T-cell (primary cell): ENCODE data around the gene EVI5. TPM values are rescaled to one million over a fixed set of nuclear protein-coding genes. Genes with fewer than 3 reads are reported as not detected.

Experiments used
- ATAC-seq, 4 experiments: fragments of 200-7000 bp in 3 of 4; fragments of 150-1000 bp in 1 of 4; cut with Tn5 transposase; replicated peaks in 1 of 4; 1 replicate in 3 of 4; 2 replicates in 1 of 4; pipeline ENCODE4 v1.10.0; 2021; ENCODE audit warnings: moderate library complexity in 3 of 4, mild to moderate bottlenecking in 2 of 4, moderate number of reproducible peaks in 1 of 4
- CTCF ChIA-PET, 2 donors: fragments of 300-600 bp; sonication (Branson Sonifier 250); formaldehyde crosslinking; loops; one replicate each; lab custom pipeline; 2022; ENCODE audit warnings: antibody characterized with exemption in 2 of 2; lab: Charles Lee
- POLR2A ChIA-PET, 2 donors: fragments of 300-600 bp; sonication (Branson Sonifier 250); formaldehyde crosslinking; loops; one replicate each; lab custom pipeline; 2022; ENCODE audit warnings: antibody characterized with exemption in 2 of 2; lab: Charles Lee
- DNase-seq, 35 experiments: peaks; one replicate each; pipeline versions ENCODE4 v3.0.0 to v3.0.0-alpha.2; 2013 to 2023
- H3K27ac ChIP-seq: one replicate; pipeline ENCODE4 v1.5.1; 2013; ENCODE audit warnings: low read length
- H3K27me3 ChIP-seq, 2 experiments: replicated peaks in 1 of 2; 1 replicate in 1 of 2; 2 replicates in 1 of 2; pipeline versions ENCODE4 v1.6.1 to v1.7.0; 2013; ENCODE audit warnings: low read length in 1 of 2, mixed read lengths in 1 of 2; ENCODE audit not compliant: control insufficient read depth in 2 of 2, insufficient read depth in 2 of 2; ENCODE audit errors: extremely low read depth in 1 of 2
- H3K36me3 ChIP-seq, 2 donors: 1 replicate in 1 of 2; 2 replicates in 1 of 2; pipeline versions ENCODE4 v1.6.1 to v1.7.0; 2013; ENCODE audit warnings: low read length in 1 of 2; ENCODE audit not compliant: control insufficient read depth in 2 of 2, insufficient read depth in 1 of 2; ENCODE audit errors: extremely low read depth in 1 of 2
- H3K4me1 ChIP-seq, 2 experiments: 1 replicate in 1 of 2; 2 replicates in 1 of 2; pipeline versions ENCODE4 v1.6.1 to v1.7.0; 2013; ENCODE audit warnings: low read length in 2 of 2, mixed read lengths in 1 of 2; ENCODE audit not compliant: insufficient read depth in 2 of 2, control insufficient read depth in 1 of 2; ENCODE audit errors: extremely low read depth in 1 of 2
- H3K4me3 ChIP-seq, 2 donors: 1 replicate in 1 of 2; 2 replicates in 1 of 2; pipeline versions ENCODE4 v1.5.1 to v1.7.0; 2013; ENCODE audit warnings: mild to moderate bottlenecking in 2 of 2, low read length in 1 of 2, moderate library complexity in 1 of 2; ENCODE audit not compliant: control insufficient read depth in 1 of 2; ENCODE audit errors: extremely low read depth in 1 of 2
- H3K9me3 ChIP-seq: 2 replicates; pipeline ENCODE4 v1.7.0; 2013
- H3K27ac Mint-ChIP-seq, 2 donors: one replicate each; pipeline ENCODE4 v1.8.0; 2020 to 2021; ENCODE audit warnings: mild to moderate bottlenecking in 2 of 2, mixed read lengths in 2 of 2
- H3K27me3 Mint-ChIP-seq, 2 donors: one replicate each; pipeline ENCODE4 v1.8.0; 2021 to 2022; ENCODE audit warnings: mixed read lengths in 2 of 2
- H3K36me3 Mint-ChIP-seq: one replicate; pipeline ENCODE4 v1.8.0; 2021; ENCODE audit warnings: mixed read lengths
- H3K4me1 Mint-ChIP-seq, 3 donors: one replicate each; pipeline ENCODE4 v1.8.0; 2020 to 2022; ENCODE audit warnings: mixed read lengths in 3 of 3, mild to moderate bottlenecking in 1 of 3
- H3K4me3 Mint-ChIP-seq, 3 donors: one replicate each; pipeline ENCODE4 v1.8.0; 2020 to 2022; ENCODE audit warnings: mild to moderate bottlenecking in 3 of 3, mixed read lengths in 3 of 3, moderate library complexity in 3 of 3
- H3K9me3 Mint-ChIP-seq, 3 donors: one replicate each; pipeline ENCODE4 v1.8.0; 2020 to 2022; ENCODE audit warnings: mixed read lengths in 3 of 3
- WGBS: methylation state at CpG from one replicate; pipeline ENCODE4 v1.1.5; 2013; ENCODE audit warnings: missing lambda C conversion rate; ENCODE audit not compliant: insufficient coverage; 5-methylcytosine and 5-hydroxymethylcytosine counted together
- total RNA-seq, 35 experiments: library from RNA in 6 of 35; stranded (reverse) in 6 of 35; fragments of 120-200 nt in 1 of 35; gene quantifications; one replicate each; pipeline versions ENCODE4 v1.2.1 to v1.2.4 and lab custom pipeline; 2013 to 2026

The EVI5 gene
- total RNA-seq, 5 donors from 2014 or later (not counting 1 experiment from before 2014, with no cell fraction given), result 1.5 to 2.4 (median 2.0) TPM

GRCh38 chr1:92817137-92817697 is 32.3 kb upstream of the EVI5 start:
- Mint-ChIP-seq H3K27me3 (peaks cover 4 to 9% of the 10 kb centered on the region in 2 donors), H3K27ac (no peak overlapping the region), H3K36me3 (no peaks in the 10 kb centered on the region), H3K4me1 (no peaks in the 10 kb centered on the region), H3K4me3 (no peak overlapping the region), H3K9me3 (no peaks in the 10 kb centered on the region)
- no peak overlapping the region for H3K4me3 ChIP-seq
- ChIA-PET POLR2A (interaction anchor here in 1 of 2 donors (0.7 kb wide), 1 partner anchor 26 kb away, joined by 4 read pairs; no protein-coding TSS in a partner anchor), CTCF (interaction anchor here (0.6 to 4.2 kb wide), 7 partner anchors 23 to 1681 kb away, joined by 3 to 28 read pairs (median 4); no protein-coding TSS in a partner anchor)
- no peaks in the 10 kb centered on the region for H3K27me3 ChIP-seq
- H3K27ac ChIP-seq, result no peak overlapping the region
- H3K36me3 ChIP-seq, result no peaks in the 10 kb centered on the region
- no peaks in the 10 kb centered on the region for H3K9me3 ChIP-seq
- no peaks in the 10 kb centered on the region for H3K4me1 ChIP-seq
- ATAC-seq, result no peak
- WGBS, result no CpG with 5 or more reads among the region's 1 CpG
- DNase-seq, result no peak

GRCh38 chr1:92816732-92817131 is 31.8 kb upstream of the EVI5 start:
- H3K27ac Mint-ChIP-seq, result no peak overlapping the region
- H3K9me3 Mint-ChIP-seq, result no peaks in the 10 kb centered on the region
- Histone ChIP-seq H3K27me3 (no peaks in the 10 kb centered on the region), H3K4me1 (no peaks in the 10 kb centered on the region), H3K4me3 (no peak overlapping the region), H3K9me3 (no peaks in the 10 kb centered on the region), H3K27ac (no peak overlapping the region), H3K36me3 (no peaks in the 10 kb centered on the region)
- no peaks in the 10 kb centered on the region for H3K4me1 Mint-ChIP-seq
- POLR2A ChIA-PET, result interaction anchor here in 1 of 2 donors (0.7 kb wide), 1 partner anchor 25 kb away, joined by 4 read pairs; no protein-coding TSS in a partner anchor
- 60% methylated on average over 1 of the region's 2 CpGs for WGBS
- no peak overlapping the region for H3K4me3 Mint-ChIP-seq
- no peaks in the 10 kb centered on the region for H3K36me3 Mint-ChIP-seq
- peaks cover 4 to 11% of the 10 kb centered on the region in 2 donors for H3K27me3 Mint-ChIP-seq
- CTCF ChIA-PET, result interaction anchor here (0.5 to 4.2 kb wide), 8 partner anchors 22 to 1820 kb away, joined by 3 to 28 read pairs (median 5); no protein-coding TSS in a partner anchor
- DNase-seq, result no peak
- no peak for ATAC-seq

- ChIA-PET CTCF (interaction anchor here in 1 of 2 donors (1.1 kb wide), 1 partner anchor 10 kb away, joined by 3 read pairs; no protein-coding TSS in a partner anchor), POLR2A (interaction anchor here in 1 of 2 donors (0.7 kb wide), 1 partner anchor 179 kb away, joined by 3 read pairs; no protein-coding TSS in a partner anchor)
- DNase-seq (no peak), ATAC-seq (no peak)
- Histone ChIP-seq H3K27me3 (peaks cover 0 to 3% of the 10 kb centered on the region in 2 experiments), H3K4me3 (no peak overlapping the region), H3K36me3 (no peaks in the 10 kb centered on the region), H3K9me3 (no peaks in the 10 kb centered on the region), H3K4me1 (no peaks in the 10 kb centered on the region), H3K27ac (no peak overlapping the region)
- Mint-ChIP-seq H3K4me3 (no peak overlapping the region), H3K36me3 (no peaks in the 10 kb centered on the region), H3K9me3 (no peaks in the 10 kb centered on the region), H3K27ac (no peak overlapping the region), H3K4me1 (peaks cover 0 to 5% (median 2%) of the 10 kb centered on the region in 3 donors), H3K27me3 (peaks cover 4 to 6% of the 10 kb centered on the region in 2 donors)
Measured at GRCh38 chr1:92808381-92808780, 23.5 kb upstream of the EVI5 start.

- no peak overlapping the region for H3K4me3 ChIP-seq
- no peaks in the 10 kb centered on the region for H3K9me3 ChIP-seq
- no peaks in the 10 kb centered on the region for H3K9me3 Mint-ChIP-seq
- no peaks in the 10 kb centered on the region for H3K36me3 ChIP-seq
- no peak for DNase-seq
- H3K4me1 ChIP-seq, result no peaks in the 10 kb centered on the region
- no peak overlapping the region for H3K27ac ChIP-seq
- no peak overlapping the region for H3K27ac Mint-ChIP-seq
- H3K27me3 ChIP-seq, result peaks cover 0 to 3% of the 10 kb centered on the region in 2 experiments
- POLR2A ChIA-PET, result no interaction called here
- peaks cover 0 to 5% (median 2%) of the 10 kb centered on the region in 3 donors for H3K4me1 Mint-ChIP-seq
- H3K4me3 Mint-ChIP-seq, result no peak overlapping the region
- peaks cover 3% of the 10 kb centered on the region for H3K36me3 Mint-ChIP-seq
- 71% methylated on average over 1 of the region's 1 CpG for WGBS
- CTCF ChIA-PET, result interaction anchor here (0.6 to 1.0 kb wide), 3 partner anchors 35 to 291 kb away, joined by 3 to 4 read pairs (median 3); no protein-coding TSS in a partner anchor
- no peak for ATAC-seq
- peaks cover 3 to 4% of the 10 kb centered on the region in 2 donors for H3K27me3 Mint-ChIP-seq
Measured at GRCh38 chr1:92805216-92805615, 20.3 kb upstream of the EVI5 start.

- peak in 1 of 4 experiments; percentile 72 for ATAC-seq
- DNase-seq, result peak in 7 of 35 experiments; percentile 0 to 32 (median 3)
Measured at GRCh38 chr1:92804721-92805201, 19.9 kb upstream of the EVI5 start.

GRCh38 chr1:92803140-92803887 is 18.4 kb upstream of the EVI5 start:
- Histone ChIP-seq H3K9me3 (no peaks in the 10 kb centered on the region), H3K27me3 (peaks cover 0 to 6% of the 10 kb centered on the region in 2 experiments), H3K4me1 (no peaks in the 10 kb centered on the region), H3K36me3 (no peaks in the 10 kb centered on the region), H3K4me3 (no peak overlapping the region), H3K27ac (no peak overlapping the region)
- ChIA-PET CTCF (no interaction called here), POLR2A (no interaction called here)
- Mint-ChIP-seq H3K4me3 (no peak overlapping the region), H3K27ac (no peak overlapping the region), H3K9me3 (no peaks in the 10 kb centered on the region), H3K27me3 (peaks cover 3 to 4% of the 10 kb centered on the region in 2 donors), H3K4me1 (peaks cover 0 to 5% (median 2%) of the 10 kb centered on the region in 3 donors), H3K36me3 (peaks cover 3% of the 10 kb centered on the region)
- DNase-seq, result no peak
- WGBS, result 80% methylated on average over 2 of the region's 7 CpGs
- no peak for ATAC-seq

More at GRCh38 chr1:92804721-92805201, 19.9 kb upstream of the EVI5 start:
- ChIA-PET POLR2A (no interaction called here), CTCF (interaction anchor here (0.6 to 1.0 kb wide), 3 partner anchors 35 to 292 kb away, joined by 3 to 4 read pairs (median 3); no protein-coding TSS in a partner anchor)
- Mint-ChIP-seq H3K36me3 (peaks cover 3% of the 10 kb centered on the region), H3K27ac (no peak overlapping the region), H3K9me3 (no peaks in the 10 kb centered on the region), H3K4me1 (peaks cover 0 to 5% (median 2%) of the 10 kb centered on the region in 3 donors), H3K27me3 (peaks cover 3 to 4% of the 10 kb centered on the region in 2 donors), H3K4me3 (no peak overlapping the region)
- no peaks in the 10 kb centered on the region for H3K9me3 ChIP-seq
- peaks cover 0 to 3% of the 10 kb centered on the region in 2 experiments for H3K27me3 ChIP-seq
- no peak overlapping the region for H3K4me3 ChIP-seq
- no peaks in the 10 kb centered on the region for H3K36me3 ChIP-seq
- no peaks in the 10 kb centered on the region for H3K4me1 ChIP-seq
- 80% methylated on average over 1 of the region's 7 CpGs for WGBS
- no peak overlapping the region for H3K27ac ChIP-seq
